NCI-H2029 treated with DMSO at 0.1 percent for 48 hours (cell line): Measurements from ENCODE around the gene C10orf67.

Experiments
- DNase-seq: peaks from one replicate; lab custom pipeline; 2025; lab: John Stamatoyannopoulos, UW

Gene C10orf67

DNA sequence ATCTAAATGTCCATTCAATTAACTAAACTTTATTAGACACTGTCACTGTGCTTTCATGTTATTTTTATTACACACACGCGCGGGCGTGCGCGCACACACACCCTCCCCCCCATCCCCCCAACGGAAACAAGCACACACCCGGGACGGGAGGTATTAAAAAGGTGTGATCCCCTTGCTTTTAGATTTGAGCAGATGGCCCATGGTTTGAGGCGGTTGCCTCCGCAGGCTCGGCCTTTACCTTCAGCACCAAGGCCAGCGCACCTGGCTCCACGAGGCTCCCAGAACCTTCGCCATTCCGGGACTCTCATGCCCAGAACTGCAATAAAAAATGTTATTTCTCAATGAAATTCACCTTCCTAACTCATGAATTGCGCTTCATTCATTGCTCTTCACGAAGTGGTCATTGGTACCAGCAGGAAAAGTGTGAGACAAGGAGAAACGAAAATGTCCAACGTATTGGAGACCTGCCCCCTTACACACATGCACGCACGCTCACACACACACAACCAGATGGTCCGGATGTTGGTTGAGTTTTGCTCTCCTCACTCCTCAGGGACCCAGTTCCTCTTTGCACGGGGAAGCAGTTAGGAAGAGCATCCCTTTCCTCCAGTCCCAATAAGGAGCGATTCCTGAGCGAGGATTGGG, 173.2 kb downstream of the C10orf67 start:
- DNase-seq, result no peak

DNA sequence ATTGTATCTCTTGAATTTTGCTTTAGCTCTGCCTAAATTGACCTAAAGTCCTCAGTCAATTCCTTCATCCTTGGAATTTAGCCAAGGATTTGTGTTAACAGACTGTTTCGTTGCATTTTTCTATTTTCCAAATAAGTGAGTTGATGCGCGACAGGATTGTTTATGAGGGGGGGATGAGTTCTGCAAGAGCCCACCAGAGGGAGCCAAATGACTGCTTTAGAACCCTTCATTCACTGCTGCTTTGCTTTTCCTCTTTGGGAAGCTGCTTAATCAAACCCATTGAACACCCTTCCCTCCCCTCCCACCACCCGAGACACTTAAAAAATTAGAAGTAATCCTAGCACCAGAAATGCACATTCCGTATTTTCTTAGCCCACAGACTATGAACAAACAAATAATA, 186.2 kb downstream of the C10orf67 start:
- no peak for DNase-seq

DNA sequence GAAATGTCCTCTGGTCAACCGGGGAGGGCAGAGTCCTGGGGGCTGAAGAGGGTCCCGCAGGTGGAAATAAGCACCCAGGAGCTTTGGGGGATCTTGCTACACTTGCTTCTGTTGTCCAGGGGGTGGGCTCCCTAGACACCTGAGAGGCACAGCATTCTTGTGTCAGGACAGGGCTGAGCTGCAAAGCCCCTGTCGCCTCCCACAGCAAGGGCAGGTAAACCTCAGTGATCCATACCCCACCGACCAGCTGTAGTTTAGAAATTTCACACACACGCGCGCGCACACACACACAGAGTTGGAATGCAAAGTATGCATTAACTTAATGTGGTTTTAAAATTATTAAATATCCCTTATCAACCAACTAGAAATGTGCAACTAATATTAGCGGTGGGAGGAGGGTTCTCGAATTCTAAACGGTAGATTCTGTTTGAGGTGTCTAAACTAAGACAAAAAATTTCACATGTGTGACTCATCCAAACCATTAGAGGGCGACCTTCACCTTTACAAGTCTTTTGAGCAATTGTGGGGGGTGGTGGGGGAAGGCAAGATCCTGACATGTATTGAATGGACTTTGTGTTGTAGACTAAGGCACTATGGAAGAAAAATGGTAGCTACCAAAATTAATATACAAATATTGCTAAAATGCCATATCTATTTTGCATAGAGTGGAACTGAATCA, 186.8 kb downstream of the C10orf67 start:
- DNase-seq, result peak; percentile 13

DNA sequence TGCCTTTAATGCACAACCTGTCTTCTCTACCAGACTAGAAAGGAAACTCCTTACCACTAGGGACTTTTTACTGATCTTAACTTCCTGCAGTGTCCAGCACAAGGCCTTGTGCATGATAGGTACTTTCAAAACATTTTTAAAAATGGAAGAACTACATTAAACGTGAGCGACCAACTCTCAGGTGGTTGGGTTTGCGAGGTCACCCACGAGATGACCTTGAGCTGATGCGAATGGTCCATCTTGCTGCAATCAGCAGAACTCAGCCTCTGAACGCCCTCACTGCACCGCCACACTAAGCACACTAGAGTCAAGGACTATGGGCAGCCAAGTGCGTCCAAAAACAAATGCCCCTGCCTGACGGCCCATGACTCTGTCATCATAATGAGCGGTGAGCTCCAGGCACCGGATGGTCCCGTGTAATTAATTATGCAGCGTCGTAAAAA, 187.3 kb downstream of the C10orf67 start:
- no peak for DNase-seq

DNA sequence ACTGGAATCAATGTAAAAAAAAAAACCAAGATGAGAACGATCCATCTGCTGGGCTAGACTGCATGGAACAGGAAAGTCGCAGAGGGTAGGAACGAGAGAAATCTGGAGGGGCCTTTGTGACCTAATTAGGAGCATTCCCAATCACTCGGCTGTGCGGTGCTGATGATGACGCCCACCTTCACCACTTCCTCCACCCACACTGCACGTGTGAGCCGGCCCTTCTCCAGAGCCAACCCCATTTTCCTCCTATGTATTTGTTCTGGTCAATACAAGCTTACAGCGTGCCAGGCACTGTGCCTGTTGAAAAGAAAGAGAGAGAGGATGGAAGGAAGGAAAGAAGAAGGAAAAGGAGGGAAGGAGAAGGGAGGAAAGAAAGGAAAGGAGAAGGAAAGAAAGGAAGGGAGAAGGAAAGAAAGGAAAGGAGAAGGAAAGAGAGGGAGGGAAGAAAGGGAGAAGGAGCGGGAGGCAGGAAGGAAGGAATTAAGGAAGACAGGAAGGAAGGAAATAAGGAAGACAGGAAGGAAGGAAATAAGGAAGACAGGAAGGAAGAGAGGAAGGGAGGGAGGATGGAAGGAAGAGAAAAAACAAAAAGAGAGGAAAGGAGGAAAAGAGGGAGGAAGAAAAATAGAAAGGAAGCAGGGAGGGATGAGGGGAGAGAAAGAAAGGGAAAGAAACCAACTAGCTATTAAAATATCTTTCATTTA, 188.0 kb downstream of the C10orf67 start:
- DNase-seq, result no peak

DNA sequence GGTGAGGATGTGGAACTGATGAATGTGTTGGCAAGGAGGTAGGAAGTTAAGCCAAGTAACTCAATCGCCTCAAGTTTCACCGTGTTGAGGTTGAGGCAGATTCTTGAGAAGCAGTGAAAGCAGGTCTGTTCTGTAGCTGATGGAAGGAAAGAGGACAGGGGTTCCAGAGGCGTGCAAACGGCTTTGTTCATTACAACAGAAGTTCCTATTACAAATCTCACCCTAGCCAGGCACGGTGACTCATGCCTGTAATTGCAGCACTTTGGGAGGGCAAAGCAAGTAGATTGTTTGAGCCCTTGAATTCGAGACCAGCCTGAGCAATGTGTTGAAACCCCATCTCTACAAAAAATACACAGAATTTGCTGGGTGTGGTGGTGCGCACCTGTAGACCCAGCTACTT, 189.4 kb downstream of the C10orf67 start:
- no peak for DNase-seq
